GM12891 (cell line): Measurements from ENCODE around the gene ZDHHC14.

Experiments used
- PAX5 ChIP-seq: IDR thresholded peaks from 2 replicates; pipeline ENCODE4 v1.6.1; 2011; ENCODE audit warnings: low read length, moderate library complexity, mild to moderate bottlenecking; ENCODE audit not compliant: insufficient read depth, severe bottlenecking
- POLR2A ChIP-seq: IDR thresholded peaks from 2 replicates; pipeline ENCODE4 v1.6.1; 2011; ENCODE audit warnings: low read depth, low read length, control low read depth
- POLR2AphosphoS5 ChIP-seq: IDR thresholded peaks from 2 replicates; pipeline ENCODE4 v1.6.1; 2011; ENCODE audit warnings: low read depth, low read length, control low read depth
- POU2F2 ChIP-seq: IDR thresholded peaks from 2 replicates; pipeline ENCODE4 v1.6.1; 2011; ENCODE audit warnings: low read depth, mild to moderate bottlenecking, control low read depth, low read length, moderate library complexity
- SPI1 ChIP-seq: IDR thresholded peaks from 2 replicates; pipeline ENCODE4 v1.6.1; 2011; ENCODE audit warnings: low read depth, low read length, control low read depth
- TAF1 ChIP-seq: IDR thresholded peaks from 2 replicates; pipeline ENCODE4 v1.6.1; 2011; ENCODE audit warnings: low read depth, low read length, control low read depth

DNA sequence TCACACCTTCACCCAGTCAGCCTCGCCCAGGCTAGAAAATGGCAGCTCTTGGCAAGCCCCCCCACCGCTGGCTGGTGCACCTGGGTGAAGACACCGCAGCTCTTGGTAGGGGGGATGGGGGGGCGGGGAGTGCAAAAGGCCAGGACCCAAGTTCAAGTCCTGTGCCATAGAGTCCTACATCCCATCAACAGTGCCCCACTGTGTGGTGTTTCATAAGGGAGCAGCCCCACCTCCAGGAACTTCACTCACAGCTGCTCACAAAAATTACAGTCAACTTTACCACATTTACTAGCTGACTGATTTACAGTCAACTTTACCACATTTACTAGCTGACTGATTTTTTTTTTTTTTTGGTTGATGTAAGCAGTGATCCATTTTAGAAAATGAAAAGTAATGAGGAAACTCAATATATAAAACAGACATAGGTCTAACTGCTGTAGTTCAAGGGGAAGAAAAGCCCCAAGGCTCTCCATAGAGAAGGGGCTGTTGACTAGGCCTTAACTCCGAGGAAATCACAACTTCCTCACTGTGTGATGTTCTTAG is 233.1 kb downstream of the ZDHHC14 start:
- no peak for TF ChIP-seq TAF1
- no peak for TF ChIP-seq POLR2AphosphoS5
- no peak for TF ChIP-seq POLR2A
- TF ChIP-seq SPI1 = no peak
- no peak for TF ChIP-seq POU2F2
- TF ChIP-seq PAX5 = no peak
